Loucy (cell line): ENCODE data around the gene ATP5MC2.

Experiments
- H2AFZ ChIP-seq: fragments of 200-600 bp; sonication (generic); 2 replicates; pipeline ENCODE4 v1.6.0; 2016; ENCODE audit warnings: antibody characterized with exemption, mild to moderate bottlenecking, low read length, moderate library complexity
- H3F3A ChIP-seq: fragments of 200-600 bp; 2 replicates; pipeline ENCODE4 v1.6.0; 2016; ENCODE audit warnings: antibody characterized with exemption, low read depth, mild to moderate bottlenecking
- H3K27me3 ChIP-seq: fragments of 200-600 bp; sonication (generic); 2 replicates; pipeline ENCODE4 v1.6.1; 2014; ENCODE audit warnings: low read length, mild to moderate bottlenecking; ENCODE audit not compliant: insufficient read depth, poor library complexity, severe bottlenecking
- H3K36me3 ChIP-seq: fragments of 200-600 bp; sonication (generic); 2 replicates; pipeline ENCODE4 v1.6.1; 2016; ENCODE audit warnings: low read length; ENCODE audit not compliant: insufficient read depth
- H3K4me1 ChIP-seq: fragments of 200-600 bp; sonication (generic); 2 replicates; pipeline ENCODE4 v1.5.1; 2014; ENCODE audit warnings: low read length, mild to moderate bottlenecking; ENCODE audit not compliant: insufficient read depth, poor library complexity, severe bottlenecking
- H3K4me2 ChIP-seq: fragments of 200-600 bp; sonication (generic); 2 replicates; pipeline ENCODE4 v1.6.0; 2014; ENCODE audit warnings: antibody characterized with exemption, low read length, low read depth, mild to moderate bottlenecking; ENCODE audit not compliant: poor library complexity, severe bottlenecking
- H3K4me3 ChIP-seq: fragments of 200-600 bp; sonication (generic); 2 replicates; pipeline ENCODE4 v1.5.1; 2014; ENCODE audit warnings: low read length, mild to moderate bottlenecking, mixed read lengths; ENCODE audit not compliant: poor library complexity, severe bottlenecking
- H3K79me2 ChIP-seq: fragments of 200-600 bp; sonication (generic); 2 replicates; pipeline ENCODE4 v1.6.1; 2014; ENCODE audit warnings: low read length; ENCODE audit not compliant: insufficient read depth
- H3K9ac ChIP-seq: fragments of 200-600 bp; sonication (generic); 2 replicates; pipeline ENCODE4 v1.6.0; 2014; ENCODE audit warnings: mild to moderate bottlenecking, low read depth, low read length, moderate library complexity; ENCODE audit not compliant: poor library complexity, severe bottlenecking
- H3K9me2 ChIP-seq: fragments of 200-600 bp; sonication (generic); replicated peaks from 2 replicates; pipeline ENCODE4 v1.6.1; 2016; ENCODE audit warnings: low read depth, low read length, mixed read lengths
- H3K9me3 ChIP-seq: fragments of 200-600 bp; sonication (generic); 2 replicates; pipeline ENCODE4 v1.6.1; 2014; ENCODE audit warnings: mild to moderate bottlenecking, antibody characterized with exemption, low read length, low read depth; ENCODE audit not compliant: insufficient read depth
- H4K20me1 ChIP-seq: fragments of 200-600 bp; sonication (generic); 2 replicates; pipeline ENCODE4 v1.6.0; 2014; ENCODE audit warnings: antibody characterized with exemption, low read length, mild to moderate bottlenecking; ENCODE audit not compliant: insufficient read depth, poor library complexity, severe bottlenecking
- CTCF ChIP-seq: fragments of 200-600 bp; sonication (generic); conservative IDR thresholded peaks from 2 replicates; pipeline ENCODE4 v1.5.1; 2014; ENCODE audit warnings: mild to moderate bottlenecking, antibody characterized with exemption, low read length
- EZH2phosphoT487 ChIP-seq: fragments of 200-600 bp; IDR thresholded peaks from 2 replicates; pipeline ENCODE4 v1.6.1; 2018; ENCODE audit warnings: antibody characterized with exemption, mild to moderate bottlenecking, moderate library complexity, borderline replicate concordance

Gene ATP5MC2

GRCh38 chr12:53675701-53676607, at the start of gene ATP5MC2:
TSS of gene ATP5MC2 (minus strand) at chr12:53676083. CDS start at chr12:53672614, 3,469 bp downstream.
- Histone ChIP-seq H4K20me1 (peaks cover 8% of the 10 kb centered on the region), H3K79me2 (peaks cover 47% of the 10 kb centered on the region), H2AFZ (peak within 1 kb of the TSS; percentile 95), H3K36me3 (peaks cover 14% of the 10 kb centered on the region; the same call in 1 of the 2 replicates), H3F3A (no peaks in the 10 kb centered on the region), H3K9me2 (no peaks in the 10 kb centered on the region), H3K9me3 (no peaks in the 10 kb centered on the region), H3K4me2 (peak within 1 kb of the TSS; percentile 90), H3K4me1 (peaks cover 37% of the 10 kb centered on the region), H3K4me3 (peak within 1 kb of the TSS; percentile 86), H3K27me3 (no peaks in the 10 kb centered on the region), H3K9ac (peak within 1 kb of the TSS; percentile 97)
- TF ChIP-seq CTCF (peak; percentile 100), EZH2phosphoT487 (no peak)

GRCh38 chr12:53722450-53723041, 46.7 kb upstream of the ATP5MC2 start:
- H3K27me3 ChIP-seq: no peaks in the 10 kb centered on the region
- no peak overlapping the region for H3K4me2 ChIP-seq
- peaks cover 10% of the 10 kb centered on the region for H3K4me1 ChIP-seq
- H3K9me3 ChIP-seq: no peaks in the 10 kb centered on the region
- no peak overlapping the region for H3K9ac ChIP-seq
- no peaks in the 10 kb centered on the region for H4K20me1 ChIP-seq
- no peak overlapping the region for H2AFZ ChIP-seq
- TF ChIP-seq CTCF (no peak), EZH2phosphoT487 (no peak)
- no peaks in the 10 kb centered on the region for H3K9me2 ChIP-seq
- no peaks in the 10 kb centered on the region for H3K36me3 ChIP-seq
- H3K79me2 ChIP-seq: no peaks in the 10 kb centered on the region
- no peaks in the 10 kb centered on the region for H3F3A ChIP-seq
- H3K4me3 ChIP-seq: no peak overlapping the region

DNA sequence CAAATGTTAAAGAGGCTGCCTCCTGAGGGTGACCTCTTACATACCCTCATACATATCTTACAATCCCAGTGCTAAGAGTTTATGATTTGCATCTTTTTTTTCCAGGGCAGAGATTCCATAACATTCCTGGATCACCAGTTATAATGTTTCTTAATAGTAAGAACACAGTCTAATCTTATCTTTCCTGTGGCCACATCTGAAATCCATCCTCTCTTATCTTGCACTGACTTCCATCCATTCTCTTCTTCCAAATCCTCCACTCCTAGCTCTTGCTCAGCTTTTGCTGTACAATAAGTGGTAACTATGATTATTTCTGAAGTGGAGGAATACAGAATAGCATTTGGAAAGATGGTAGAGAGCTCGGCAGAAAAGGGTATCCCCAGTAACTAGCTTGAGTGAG, 45.1 kb upstream of the ATP5MC2 start:
- Histone ChIP-seq H3K36me3 (no peaks in the 10 kb centered on the region), H3F3A (no peaks in the 10 kb centered on the region), H3K79me2 (no peaks in the 10 kb centered on the region), H3K9ac (no peak overlapping the region), H3K27me3 (no peaks in the 10 kb centered on the region), H2AFZ (no peak overlapping the region), H3K9me2 (no peaks in the 10 kb centered on the region), H3K4me1 (peaks cover 5% of the 10 kb centered on the region), H4K20me1 (no peaks in the 10 kb centered on the region), H3K4me2 (no peak overlapping the region), H3K9me3 (no peaks in the 10 kb centered on the region), H3K4me3 (no peak overlapping the region)
- no peak for TF ChIP-seq EZH2phosphoT487
- TF ChIP-seq CTCF: no peak
